SK-N-SH treated with all-trans-retinoic acid at 6 μM for 48 hours (cell line): ENCODE results near the gene LCN9.

Source experiments
- ARNTL ChIP-seq: fragments of 450-650 bp; formaldehyde crosslinking; IDR thresholded peaks from 2 replicates; pipeline ENCODE4 v1.5.0; 2020; ENCODE audit warnings: low read depth, mild to moderate bottlenecking, moderate library complexity, borderline replicate concordance
- GLIS3 ChIP-seq: fragments of 250-450 bp; sonication (Bioruptor Pico); IDR thresholded peaks from 2 replicates; pipeline ENCODE4 v1.5.0; 2020; ENCODE audit warnings: mild to moderate bottlenecking, moderate library complexity
- PPARA ChIP-seq: fragments of 250-450 bp; sonication (Bioruptor Pico); IDR thresholded peaks from 2 replicates; pipeline ENCODE4 v1.5.0; 2020; ENCODE audit warnings: mild to moderate bottlenecking, borderline replicate concordance
- RARB ChIP-seq: fragments of 250-450 bp; sonication (Bioruptor Pico); IDR thresholded peaks from 2 replicates; pipeline ENCODE4 v1.8.0; 2021; ENCODE audit warnings: mild to moderate bottlenecking, moderate library complexity
- SNAI2 ChIP-seq: fragments of 250-450 bp; sonication (Bioruptor Pico); IDR thresholded peaks from 2 replicates; pipeline ENCODE4 v1.5.0; 2020; ENCODE audit warnings: mild to moderate bottlenecking, moderate library complexity
- ZC3H10 ChIP-seq: fragments of 250-450 bp; sonication (Bioruptor Pico); IDR thresholded peaks from 2 replicates; pipeline ENCODE4 v1.5.1; 2021; ENCODE audit warnings: mild to moderate bottlenecking, moderate library complexity
- ZNF8 ChIP-seq: fragments of 450-650 bp; formaldehyde crosslinking; IDR thresholded peaks from 2 replicates; pipeline ENCODE4 v1.5.0; 2020; ENCODE audit warnings: mild to moderate bottlenecking, moderate library complexity
- TF ChIP-seq, protein P1 (sequence below): fragments of 250-450 bp; sonication (Bioruptor Pico); IDR thresholded peaks from 2 replicates; pipeline ENCODE4 v1.5.1; 2020; ENCODE audit warnings: low read depth, mild to moderate bottlenecking, moderate library complexity
- TF ChIP-seq, protein P2 (sequence below): fragments of 250-450 bp; sonication (Bioruptor Pico); IDR thresholded peaks from 2 replicates; pipeline ENCODE4 v1.5.1; 2021; ENCODE audit warnings: mild to moderate bottlenecking, moderate library complexity
- TF ChIP-seq, protein P3 (sequence below): fragments of 250-450 bp; sonication (Bioruptor Pico); IDR thresholded peaks from 2 replicates; pipeline ENCODE4 v1.8.0; 2020; ENCODE audit warnings: mild to moderate bottlenecking, moderate library complexity, borderline replicate concordance
- TF ChIP-seq, protein P4 (sequence below): fragments of 250-450 bp; sonication (Bioruptor Pico); IDR thresholded peaks from 2 replicates; pipeline ENCODE4 v1.8.0; 2021; ENCODE audit warnings: low read depth, mild to moderate bottlenecking, moderate library complexity, borderline replicate concordance

DNA sequence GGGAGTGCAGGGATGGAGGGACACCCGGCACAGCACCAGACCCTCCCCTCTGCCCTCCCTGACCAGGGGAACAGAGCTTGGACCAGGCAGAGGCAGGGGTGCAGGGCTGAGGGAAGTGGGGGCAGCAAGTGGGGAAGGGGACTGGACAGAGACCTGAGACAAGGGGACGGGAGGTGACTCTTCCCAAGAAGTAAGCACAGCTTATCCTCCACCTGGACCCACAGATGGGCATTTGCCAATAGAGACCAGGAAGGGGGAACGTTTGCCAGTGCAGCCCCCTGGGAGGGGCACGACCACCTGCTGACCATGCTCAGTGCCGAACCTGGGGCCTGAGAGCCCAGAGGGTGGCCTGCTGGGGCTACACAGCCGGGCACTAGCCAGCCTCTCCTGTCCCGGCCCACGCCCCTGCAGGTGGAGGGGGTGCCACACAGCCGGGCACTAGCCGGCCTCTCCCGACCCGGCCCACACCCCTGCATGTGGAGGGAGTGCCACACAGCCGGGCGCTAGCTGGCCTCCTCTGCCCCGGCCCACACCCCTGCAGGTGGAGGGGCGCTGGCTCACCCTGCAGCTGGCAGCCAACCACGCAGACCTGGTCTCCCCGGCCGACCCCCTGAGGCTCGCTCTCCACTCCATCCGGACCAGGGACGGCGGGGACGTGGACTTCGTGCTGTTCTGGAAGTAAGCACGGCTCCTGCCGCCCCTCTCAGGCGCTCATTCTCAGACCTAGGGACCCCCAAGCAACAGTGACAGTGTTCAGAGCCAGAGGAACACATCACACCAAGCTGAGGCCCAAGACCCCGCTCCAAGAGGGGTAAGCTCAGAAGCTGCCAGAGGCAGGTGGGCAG is 48.1 kb upstream of the LCN9 start:
- TF ChIP-seq, protein P1, sequence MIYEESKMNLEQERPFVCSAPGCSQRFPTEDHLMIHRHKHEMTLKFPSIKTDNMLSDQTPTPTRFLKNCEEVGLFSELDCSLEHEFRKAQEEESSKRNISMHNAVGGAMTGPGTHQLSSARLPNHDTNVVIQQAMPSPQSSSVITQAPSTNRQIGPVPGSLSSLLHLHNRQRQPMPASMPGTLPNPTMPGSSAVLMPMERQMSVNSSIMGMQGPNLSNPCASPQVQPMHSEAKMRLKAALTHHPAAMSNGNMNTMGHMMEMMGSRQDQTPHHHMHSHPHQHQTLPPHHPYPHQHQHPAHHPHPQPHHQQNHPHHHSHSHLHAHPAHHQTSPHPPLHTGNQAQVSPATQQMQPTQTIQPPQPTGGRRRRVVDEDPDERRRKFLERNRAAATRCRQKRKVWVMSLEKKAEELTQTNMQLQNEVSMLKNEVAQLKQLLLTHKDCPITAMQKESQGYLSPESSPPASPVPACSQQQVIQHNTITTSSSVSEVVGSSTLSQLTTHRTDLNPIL, result no peak
- no peak for TF ChIP-seq ZNF8
- TF ChIP-seq RARB (CRISPR knock-in tag), result no peak
- TF ChIP-seq PPARA (CRISPR knock-in tag), result no peak
- TF ChIP-seq, protein P2, sequence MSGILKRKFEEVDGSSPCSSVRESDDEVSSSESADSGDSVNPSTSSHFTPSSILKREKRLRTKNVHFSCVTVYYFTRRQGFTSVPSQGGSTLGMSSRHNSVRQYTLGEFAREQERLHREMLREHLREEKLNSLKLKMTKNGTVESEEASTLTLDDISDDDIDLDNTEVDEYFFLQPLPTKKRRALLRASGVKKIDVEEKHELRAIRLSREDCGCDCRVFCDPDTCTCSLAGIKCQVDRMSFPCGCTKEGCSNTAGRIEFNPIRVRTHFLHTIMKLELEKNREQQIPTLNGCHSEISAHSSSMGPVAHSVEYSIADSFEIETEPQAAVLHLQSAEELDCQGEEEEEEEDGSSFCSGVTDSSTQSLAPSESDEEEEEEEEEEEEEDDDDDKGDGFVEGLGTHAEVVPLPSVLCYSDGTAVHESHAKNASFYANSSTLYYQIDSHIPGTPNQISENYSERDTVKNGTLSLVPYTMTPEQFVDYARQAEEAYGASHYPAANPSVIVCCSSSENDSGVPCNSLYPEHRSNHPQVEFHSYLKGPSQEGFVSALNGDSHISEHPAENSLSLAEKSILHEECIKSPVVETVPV (CRISPR knock-in tag), result no peak
- no peak for TF ChIP-seq ARNTL (CRISPR knock-in tag)
- TF ChIP-seq ZC3H10 (CRISPR knock-in tag), result no peak
- TF ChIP-seq, protein P3, sequence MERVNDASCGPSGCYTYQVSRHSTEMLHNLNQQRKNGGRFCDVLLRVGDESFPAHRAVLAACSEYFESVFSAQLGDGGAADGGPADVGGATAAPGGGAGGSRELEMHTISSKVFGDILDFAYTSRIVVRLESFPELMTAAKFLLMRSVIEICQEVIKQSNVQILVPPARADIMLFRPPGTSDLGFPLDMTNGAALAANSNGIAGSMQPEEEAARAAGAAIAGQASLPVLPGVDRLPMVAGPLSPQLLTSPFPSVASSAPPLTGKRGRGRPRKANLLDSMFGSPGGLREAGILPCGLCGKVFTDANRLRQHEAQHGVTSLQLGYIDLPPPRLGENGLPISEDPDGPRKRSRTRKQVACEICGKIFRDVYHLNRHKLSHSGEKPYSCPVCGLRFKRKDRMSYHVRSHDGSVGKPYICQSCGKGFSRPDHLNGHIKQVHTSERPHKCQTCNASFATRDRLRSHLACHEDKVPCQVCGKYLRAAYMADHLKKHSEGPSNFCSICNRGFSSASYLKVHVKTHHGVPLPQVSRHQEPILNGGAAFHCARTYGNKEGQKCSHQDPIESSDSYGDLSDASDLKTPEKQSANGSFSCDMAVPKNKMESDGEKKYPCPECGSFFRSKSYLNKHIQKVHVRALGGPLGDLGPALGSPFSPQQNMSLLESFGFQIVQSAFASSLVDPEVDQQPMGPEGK (CRISPR knock-in tag), result no peak
- TF ChIP-seq SNAI2 (CRISPR knock-in tag), result no peak
- TF ChIP-seq, protein P4, sequence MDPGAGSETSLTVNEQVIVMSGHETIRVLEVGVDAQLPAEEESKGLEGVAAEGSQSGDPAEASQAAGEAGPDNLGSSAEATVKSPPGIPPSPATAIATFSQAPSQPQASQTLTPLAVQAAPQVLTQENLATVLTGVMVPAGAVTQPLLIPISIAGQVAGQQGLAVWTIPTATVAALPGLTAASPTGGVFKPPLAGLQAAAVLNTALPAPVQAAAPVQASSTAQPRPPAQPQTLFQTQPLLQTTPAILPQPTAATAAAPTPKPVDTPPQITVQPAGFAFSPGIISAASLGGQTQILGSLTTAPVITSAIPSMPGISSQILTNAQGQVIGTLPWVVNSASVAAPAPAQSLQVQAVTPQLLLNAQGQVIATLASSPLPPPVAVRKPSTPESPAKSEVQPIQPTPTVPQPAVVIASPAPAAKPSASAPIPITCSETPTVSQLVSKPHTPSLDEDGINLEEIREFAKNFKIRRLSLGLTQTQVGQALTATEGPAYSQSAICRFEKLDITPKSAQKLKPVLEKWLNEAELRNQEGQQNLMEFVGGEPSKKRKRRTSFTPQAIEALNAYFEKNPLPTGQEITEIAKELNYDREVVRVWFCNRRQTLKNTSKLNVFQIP, result no peak
- TF ChIP-seq GLIS3 (CRISPR knock-in tag), result no peak
